SU-DHL-6 (cell line): ENCODE measurements around the gene PRKG2.

Source experiments
- H2AFZ ChIP-seq: fragments of 200-600 bp; sonication (generic); 2 replicates; pipeline ENCODE4 v1.6.1; 2014; ENCODE audit warnings: low read depth, mild to moderate bottlenecking, moderate library complexity, mixed read lengths, antibody characterized with exemption, low read length; ENCODE audit not compliant: severe bottlenecking
- H3F3A ChIP-seq: fragments of 200-600 bp; shearing (Covaris generic); 2 replicates; pipeline ENCODE4 v1.6.0; 2016; ENCODE audit warnings: antibody characterized with exemption, mild to moderate bottlenecking; ENCODE audit not compliant: insufficient read depth
- H3K27ac ChIP-seq: fragments of 200-600 bp; sonication (generic); 2 replicates; pipeline ENCODE4 v1.5.1; 2016; ENCODE audit warnings: low read depth, mild to moderate bottlenecking, low read length, moderate library complexity, mixed read lengths
- H3K27me3 ChIP-seq: fragments of 200-600 bp; sonication (generic), shearing (Covaris generic); 2 replicates; pipeline ENCODE4 v1.6.0; 2014; ENCODE audit warnings: mild to moderate bottlenecking, low read length
- H3K36me3 ChIP-seq: fragments of 200-600 bp; sonication (generic); 2 replicates; pipeline ENCODE4 v1.6.1; 2014; ENCODE audit warnings: mild to moderate bottlenecking, low read length, mixed read lengths
- H3K4me2 ChIP-seq: fragments of 300-600, 200-600 bp; shearing (Covaris generic), sonication (generic); 2 replicates; pipeline ENCODE4 v1.6.0; 2014; ENCODE audit warnings: low read length, low read depth, mild to moderate bottlenecking; ENCODE audit not compliant: poor library complexity, severe bottlenecking
- H3K4me3 ChIP-seq: fragments of 200-600 bp; sonication (generic); 2 replicates; pipeline ENCODE4 v1.5.1; 2014; ENCODE audit warnings: antibody characterized with exemption, low read length, mild to moderate bottlenecking, mixed read lengths; ENCODE audit not compliant: insufficient read depth, poor library complexity, severe bottlenecking
- H3K79me2 ChIP-seq: fragments of 200-600 bp; sonication (generic); 2 replicates; pipeline ENCODE4 v1.6.1; 2014; ENCODE audit warnings: mild to moderate bottlenecking, low read length, moderate library complexity; ENCODE audit not compliant: insufficient read depth
- H3K9ac ChIP-seq: fragments of 200-600 bp; sonication (generic); 2 replicates; pipeline ENCODE4 v1.7.0; 2014; ENCODE audit warnings: mild to moderate bottlenecking, low read length
- H3K9me2 ChIP-seq: fragments of 200-600 bp; sonication (generic); replicated peaks from 2 replicates; pipeline ENCODE4 v1.6.1; 2014; ENCODE audit warnings: low read length; ENCODE audit not compliant: insufficient read depth
- H3K9me3 ChIP-seq: fragments of 200-600 bp; sonication (generic); 2 replicates; pipeline ENCODE4 v1.6.1; 2014; ENCODE audit warnings: low read length, mixed read lengths; ENCODE audit not compliant: insufficient read depth
- H4K20me1 ChIP-seq: fragments of 200-600 bp; sonication (generic); 2 replicates; pipeline ENCODE4 v1.6.1; 2014; ENCODE audit warnings: low read depth, mild to moderate bottlenecking, antibody characterized with exemption, low read length, moderate library complexity, mixed read lengths
- CTCF ChIP-seq: fragments of 200-600 bp; sonication (generic); IDR thresholded peaks from one replicate; pipeline ENCODE4 v1.5.1; 2017; ENCODE audit warnings: antibody characterized with exemption, mild to moderate bottlenecking, low read length, moderate library complexity; ENCODE audit not compliant: insufficient read depth, poor library complexity, severe bottlenecking
- EZH2phosphoT487 ChIP-seq: fragments of 200-600 bp; sonication (generic), shearing (Covaris generic); conservative IDR thresholded peaks from 2 replicates; pipeline ENCODE4 v1.6.1; 2018; ENCODE audit warnings: mild to moderate bottlenecking, antibody characterized with exemption, low read length, moderate library complexity, mixed read lengths

PRKG2 gene

GRCh38 chr4:81214881-81215868, at the start of gene PRKG2:
PRKG2 (minus strand) TSS chr4:81215222; CDS start chr4:81205047, 10,175 bp downstream.
- H3K9ac ChIP-seq = no peak within 1 kb of the TSS
- H3K79me2 ChIP-seq = no peaks in the 10 kb centered on the region
- H3K9me2 ChIP-seq = no peaks in the 10 kb centered on the region
- no peaks in the 10 kb centered on the region for H3F3A ChIP-seq
- H3K4me2 ChIP-seq = no peak within 1 kb of the TSS
- no peaks in the 10 kb centered on the region for H4K20me1 ChIP-seq
- TF ChIP-seq CTCF (no peak), EZH2phosphoT487 (no peak)
- no peak within 1 kb of the TSS for H3K27ac ChIP-seq
- no peak within 1 kb of the TSS for H2AFZ ChIP-seq
- no peaks in the 10 kb centered on the region for H3K27me3 ChIP-seq
- H3K36me3 ChIP-seq = no peaks in the 10 kb centered on the region
- H3K9me3 ChIP-seq = no peaks in the 10 kb centered on the region
- H3K4me3 ChIP-seq = no peak within 1 kb of the TSS

GRCh38 chr4:81260443-81261101, 45.5 kb upstream of the PRKG2 start:
- H3K79me2 ChIP-seq = no peaks in the 10 kb centered on the region
- H3K9me2 ChIP-seq = no peaks in the 10 kb centered on the region
- no peak overlapping the region for H3K4me3 ChIP-seq
- no peak overlapping the region for H3K9ac ChIP-seq
- no peak overlapping the region for H2AFZ ChIP-seq
- no peaks in the 10 kb centered on the region for H3K27me3 ChIP-seq
- H3K27ac ChIP-seq = no peak overlapping the region
- TF ChIP-seq EZH2phosphoT487 = no peak
- peak; percentile 32 for TF ChIP-seq CTCF
- H3K36me3 ChIP-seq = no peaks in the 10 kb centered on the region
- H3K4me2 ChIP-seq = no peak overlapping the region
- no peaks in the 10 kb centered on the region for H4K20me1 ChIP-seq
- no peaks in the 10 kb centered on the region for H3K9me3 ChIP-seq
- H3F3A ChIP-seq = no peaks in the 10 kb centered on the region

- H3K9me3 ChIP-seq = no peaks in the 10 kb centered on the region
- H3K4me2 ChIP-seq = no peak overlapping the region
- H3K27me3 ChIP-seq = no peaks in the 10 kb centered on the region
- no peaks in the 10 kb centered on the region for H3K79me2 ChIP-seq
- H3K9ac ChIP-seq = no peak overlapping the region
- no peak overlapping the region for H3K4me3 ChIP-seq
- H2AFZ ChIP-seq = no peak overlapping the region
- no peaks in the 10 kb centered on the region for H4K20me1 ChIP-seq
- H3F3A ChIP-seq = no peaks in the 10 kb centered on the region
- H3K36me3 ChIP-seq = no peaks in the 10 kb centered on the region
- H3K27ac ChIP-seq = no peak overlapping the region
- TF ChIP-seq EZH2phosphoT487 = no peak
- no peak for TF ChIP-seq CTCF
- no peaks in the 10 kb centered on the region for H3K9me2 ChIP-seq
Observed at GRCh38 chr4:81258841-81259550, 44.0 kb upstream of the PRKG2 start.
